Keratinocyte (primary cell): ENCODE data around the gene CRACR2B.

ENCODE experiments used
- CTCF ChIP-seq, 3 experiments: IDR thresholded peaks in 1 of 3; conservative IDR thresholded peaks in 1 of 3; optimal IDR thresholded peaks in 1 of 3; 2 replicates in 2 of 3; 3 replicates in 1 of 3; pipeline versions ENCODE3 to v1.5.1; 2011; ENCODE audit warnings: low read length in 3 of 3, mild to moderate bottlenecking in 3 of 3, moderate library complexity in 2 of 3, control low read depth in 1 of 3, inconsistent platforms in 1 of 3; ENCODE audit not compliant: insufficient read depth in 2 of 3; ENCODE audit errors: extremely low read depth in 1 of 3
- EZH2 ChIP-seq: IDR thresholded peaks from one replicate; pipeline ENCODE4 v1.6.1; 2012; ENCODE audit warnings: inconsistent platforms, mild to moderate bottlenecking, low read length, moderate library complexity

DNA sequence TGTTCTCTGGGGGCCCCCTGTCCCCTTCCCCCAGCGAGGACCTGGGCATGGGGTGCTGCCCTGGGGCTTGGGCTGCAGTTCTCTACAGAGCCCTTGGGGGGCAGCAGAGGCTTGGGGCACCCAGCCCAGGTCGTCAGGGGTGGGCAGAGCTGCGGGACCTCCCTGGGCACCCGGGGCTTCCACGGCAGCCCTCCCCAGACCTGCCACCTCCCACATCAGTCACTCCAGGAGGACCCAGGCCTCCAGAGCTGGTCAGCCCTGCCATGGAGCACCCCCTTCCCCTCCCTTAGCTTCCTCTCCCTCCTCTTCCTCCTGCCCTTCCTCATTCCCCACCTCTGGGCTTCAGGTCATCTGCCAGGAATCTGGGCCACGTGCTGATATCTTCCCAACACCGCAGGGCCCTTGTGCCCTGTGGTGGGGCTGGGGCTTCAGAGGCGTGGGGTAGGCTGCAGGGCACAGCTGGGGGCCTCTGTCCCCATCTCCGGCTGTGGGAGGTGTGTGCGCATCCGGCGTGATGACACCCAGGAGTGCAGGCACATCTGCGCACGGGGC, 20.7 kb downstream of the CRACR2B start:
- TF ChIP-seq CTCF (optimal IDR thresholded peaks at IDR 0.05 in 1 of 3, IDR thresholded peaks at IDR 0.05 in 1 of 3, conservative IDR thresholded peaks at IDR 0.05 in 1 of 3; ENCODE audit: extremely low read depth in 1 of 3, insufficient read depth in 2 of 3, low read length in 3 of 3) (peak in 2 of 3 experiments; percentile 69 to 96), EZH2 (no peak)
